Esophagus muscularis mucosa (tissue), 4 donors: ENCODE measurements around the gene STARD8. TPM values are rescaled to one million over a fixed set of nuclear protein-coding genes. Genes with fewer than 3 reads are reported as not detected.

Experiments
- DNase-seq: peaks from one replicate; pipeline ENCODE4 v3.0.0-alpha.2; 2017; ENCODE audit errors: extremely low spot score
- H3K27ac ChIP-seq, 4 donors: fragments of 200-600 bp; sonication (generic); replicated peaks in 1 of 4; 1 replicate in 3 of 4; 2 replicates in 1 of 4; pipeline ENCODE4 v1.5.1; 2016 to 2019; ENCODE audit warnings: mild to moderate bottlenecking in 1 of 4
- H3K27me3 ChIP-seq, 4 donors: fragments of 200-600 bp; sonication (generic); one replicate each; pipeline versions ENCODE4 v1.5.1 to v1.6.0; 2016 to 2019
- H3K36me3 ChIP-seq, 4 donors: fragments of 200-600 bp; sonication (generic); one replicate each; pipeline ENCODE4 v1.5.1; 2016 to 2019
- H3K4me1 ChIP-seq, 4 donors: fragments of 200-600 bp; sonication (generic); one replicate each; pipeline ENCODE4 v1.5.1; 2016 to 2019
- H3K4me3 ChIP-seq, 4 donors: fragments of 200-600 bp; sonication (generic); 1 replicate in 2 of 4; 2 replicates in 2 of 4; pipeline ENCODE4 v1.5.1; 2016 to 2019; ENCODE audit warnings: mild to moderate bottlenecking in 4 of 4, moderate library complexity in 1 of 4
- H3K9me3 ChIP-seq, 4 donors: fragments of 200-600 bp; sonication (generic); 1 replicate in 3 of 4; 2 replicates in 1 of 4; pipeline ENCODE4 v1.5.1; 2016 to 2019
- EP300 ChIP-seq: sonication (generic); formaldehyde crosslinking; IDR thresholded peaks from one replicate; pipeline ENCODE4 v1.6.1; 2017; ENCODE audit warnings: antibody characterized with exemption
- POLR2A ChIP-seq: fragments of 450-650 bp; IDR thresholded peaks from one replicate; pipeline ENCODE4 v1.6.1; 2017; ENCODE audit warnings: antibody characterized with exemption, moderate library complexity, mild to moderate bottlenecking, low read depth
- POLR2AphosphoS5 ChIP-seq, 2 donors: sonication (generic); formaldehyde crosslinking; IDR thresholded peaks; one replicate each; pipeline ENCODE4 v1.6.1; 2017; ENCODE audit warnings: antibody characterized with exemption in 2 of 2
- WGBS: methylation state at CpG from one replicate; pipeline ENCODE4 v1.1.5; 2018; 5-methylcytosine and 5-hydroxymethylcytosine counted together
- intact Hi-C: fragments of 100-400 bp; cut with DNase I; formaldehyde crosslinking; loops from one replicate; pipeline ENCODE4 v1.15.1; 2023
- total RNA-seq, 4 donors: library from RNA; depleted of rRNA; stranded (reverse); fragments of >200 nt; gene quantifications; one replicate each; pipeline versions ENCODE4 v1.1.0 to v1.2.1, GENCODE V29; 2016
- TF ChIP-seq, protein P1 (sequence below), 3 experiments: fragments of 200-600 bp in 2 of 3; fragments of 450-650 bp in 1 of 3; sonication (generic) in 2 of 3; IDR thresholded peaks; one replicate each; pipeline ENCODE4 v1.5.1; 2017 to 2019; ENCODE audit warnings: antibody characterized with exemption in 3 of 3, mild to moderate bottlenecking in 2 of 3, moderate library complexity in 1 of 3

The STARD8 gene
- total RNA-seq, 4 donors from 2014 or later, result 11.2 to 20.4 (median 11.4) TPM

DNA sequence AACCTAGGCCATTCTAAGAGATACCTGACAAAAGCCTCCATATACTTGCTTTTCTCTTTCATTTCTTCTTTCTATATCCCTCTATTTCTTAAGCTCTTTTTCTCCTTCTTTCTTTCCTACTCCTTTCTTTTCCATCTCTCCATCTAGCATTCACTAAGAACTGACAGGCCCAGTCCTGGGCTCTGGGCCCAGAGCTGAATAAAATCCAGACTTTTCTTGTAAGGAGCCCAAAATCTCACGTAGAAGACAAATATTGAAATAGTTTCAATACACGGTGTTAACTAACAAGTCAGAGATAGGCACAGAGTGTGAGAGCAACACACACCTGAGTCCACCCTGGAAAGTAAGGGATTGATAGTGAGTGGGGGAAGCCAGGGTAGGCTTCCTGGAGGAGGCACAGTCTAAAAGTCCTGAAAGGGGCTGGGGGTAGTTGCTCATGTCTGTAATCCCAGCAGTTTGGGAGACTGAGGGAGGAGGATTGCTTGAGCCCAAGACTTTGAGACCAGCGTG is 108.2 kb downstream of the STARD8 start:
- 47% methylated on average over 3 of the region's 3 CpGs for WGBS
- peaks cover 0 to 52% (median 33%) of the 10 kb centered on the region in 4 donors for H3K4me1 ChIP-seq
- H3K36me3 ChIP-seq, result no peaks in the 10 kb centered on the region
- H3K27ac ChIP-seq, result peak overlapping the region in 3 of 4 donors; percentile 36 to 71 (median 50)
- DNase-seq, result no peak
- no peaks in the 10 kb centered on the region for H3K27me3 ChIP-seq
- TF ChIP-seq EP300 (no peak), POLR2A (no peak), POLR2AphosphoS5 (IDR thresholded peaks at IDR 0.05) (no peak)
- TF ChIP-seq, protein P1, sequence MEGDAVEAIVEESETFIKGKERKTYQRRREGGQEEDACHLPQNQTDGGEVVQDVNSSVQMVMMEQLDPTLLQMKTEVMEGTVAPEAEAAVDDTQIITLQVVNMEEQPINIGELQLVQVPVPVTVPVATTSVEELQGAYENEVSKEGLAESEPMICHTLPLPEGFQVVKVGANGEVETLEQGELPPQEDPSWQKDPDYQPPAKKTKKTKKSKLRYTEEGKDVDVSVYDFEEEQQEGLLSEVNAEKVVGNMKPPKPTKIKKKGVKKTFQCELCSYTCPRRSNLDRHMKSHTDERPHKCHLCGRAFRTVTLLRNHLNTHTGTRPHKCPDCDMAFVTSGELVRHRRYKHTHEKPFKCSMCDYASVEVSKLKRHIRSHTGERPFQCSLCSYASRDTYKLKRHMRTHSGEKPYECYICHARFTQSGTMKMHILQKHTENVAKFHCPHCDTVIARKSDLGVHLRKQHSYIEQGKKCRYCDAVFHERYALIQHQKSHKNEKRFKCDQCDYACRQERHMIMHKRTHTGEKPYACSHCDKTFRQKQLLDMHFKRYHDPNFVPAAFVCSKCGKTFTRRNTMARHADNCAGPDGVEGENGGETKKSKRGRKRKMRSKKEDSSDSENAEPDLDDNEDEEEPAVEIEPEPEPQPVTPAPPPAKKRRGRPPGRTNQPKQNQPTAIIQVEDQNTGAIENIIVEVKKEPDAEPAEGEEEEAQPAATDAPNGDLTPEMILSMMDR (IDR thresholded peaks at IDR 0.05), result no peak
- intact Hi-C loops, result no loop called here
- H3K9me3 ChIP-seq, result no peaks in the 10 kb centered on the region
- no peak overlapping the region for H3K4me3 ChIP-seq

DNA sequence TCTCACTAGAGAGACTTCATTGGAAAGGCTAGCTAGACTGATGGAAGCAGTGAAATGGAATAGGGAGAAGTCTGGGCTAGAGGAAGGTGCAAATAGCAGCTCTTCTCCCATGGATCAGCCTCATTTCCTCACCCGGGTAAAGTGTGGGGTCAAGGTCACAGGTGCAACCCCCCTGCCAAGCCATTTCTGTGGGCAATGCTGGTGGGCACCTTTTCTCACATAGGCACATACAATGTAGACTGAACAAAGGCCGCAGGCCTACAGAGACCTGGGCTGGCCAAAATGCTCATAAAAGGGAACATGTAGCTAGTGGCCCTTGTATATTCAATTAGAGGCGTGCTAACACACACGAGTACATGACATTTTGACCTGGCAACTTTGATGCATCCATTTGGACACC is 109.9 kb downstream of the STARD8 start:
- peaks cover under 1 to 69% (median 49%) of the 10 kb centered on the region in 4 donors for H3K4me1 ChIP-seq

DNA sequence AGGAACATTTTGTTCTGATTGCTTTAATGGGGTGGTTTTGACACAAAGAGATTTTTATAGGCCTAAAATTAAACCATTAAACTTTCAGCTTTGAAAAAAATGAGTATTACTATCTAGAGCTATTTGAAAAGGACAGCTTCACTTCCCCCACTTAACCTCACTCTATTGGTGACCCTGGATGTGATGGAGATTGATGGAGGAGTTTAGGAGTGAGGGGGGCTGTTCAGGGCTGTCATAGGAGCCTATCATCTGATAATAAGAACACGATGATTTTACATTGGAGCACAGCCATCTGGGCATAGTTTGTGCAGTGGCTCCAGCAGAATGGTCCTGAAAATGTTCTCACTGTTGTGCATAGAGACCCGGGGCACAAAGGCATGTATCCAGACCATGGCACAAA is 110.3 kb downstream of the STARD8 start:
- intact Hi-C loops, result no loop called here
- DNase-seq, result no peak
- WGBS, result 50% methylated on average over 2 of the region's 2 CpGs
- peak overlapping the region in 2 of 4 donors; percentile 26 to 54 for H3K27ac ChIP-seq
- H3K36me3 ChIP-seq, result no peaks in the 10 kb centered on the region
- no peak overlapping the region for H3K4me3 ChIP-seq
- no peaks in the 10 kb centered on the region for H3K27me3 ChIP-seq
- H3K9me3 ChIP-seq, result no peaks in the 10 kb centered on the region
- TF ChIP-seq POLR2A (no peak), POLR2AphosphoS5 (IDR thresholded peaks at IDR 0.05) (no peak), EP300 (no peak)
- TF ChIP-seq, protein P1 (IDR thresholded peaks at IDR 0.05), result no peak
- H3K4me1 ChIP-seq, result peaks cover 3 to 73% (median 51%) of the 10 kb centered on the region in 4 donors

More for the DNA sequence above, 109.9 kb downstream of the STARD8 start:
- 60% methylated on average over 4 of the region's 4 CpGs for WGBS
- TF ChIP-seq POLR2A (no peak), POLR2AphosphoS5 (IDR thresholded peaks at IDR 0.05) (no peak), EP300 (no peak)
- TF ChIP-seq, protein P1 (IDR thresholded peaks at IDR 0.05), result no peak
- Histone ChIP-seq H3K27me3 (no peaks in the 10 kb centered on the region), H3K9me3 (no peaks in the 10 kb centered on the region), H3K36me3 (no peaks in the 10 kb centered on the region), H3K4me3 (no peak overlapping the region), H3K27ac (peak overlapping the region in 3 of 4 donors; percentile 36 to 71 (median 59))
- intact Hi-C loops, result no loop called here
- DNase-seq, result no peak

DNA sequence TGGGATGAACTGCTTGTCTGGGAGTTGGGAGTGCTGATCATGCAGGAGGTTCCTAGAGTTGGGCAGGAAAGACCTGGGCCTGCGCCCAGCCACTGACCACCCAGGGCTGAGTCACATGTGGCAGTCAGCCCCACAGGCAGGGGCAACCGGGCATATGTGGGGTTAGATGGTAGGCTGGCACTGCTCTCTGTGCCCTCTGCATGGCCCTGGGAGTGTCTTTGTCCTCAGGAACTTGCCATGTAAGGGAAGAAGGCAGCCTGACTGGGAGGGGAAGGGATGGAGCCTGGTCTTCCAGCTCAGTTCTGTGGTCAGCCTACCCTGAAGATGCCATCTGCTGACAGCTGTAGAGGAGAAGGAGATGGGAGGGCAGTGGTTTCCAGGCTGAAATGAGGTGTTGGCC is 111.2 kb downstream of the STARD8 start:
- 85% methylated on average over 2 of the region's 2 CpGs for WGBS
- DNase-seq, result no peak
- no peak overlapping the region for H3K4me3 ChIP-seq
- intact Hi-C loops, result no loop called here
- peak overlapping the region in 1 of 4 donors; percentile 54 for H3K27ac ChIP-seq
- H3K36me3 ChIP-seq, result no peaks in the 10 kb centered on the region
- no peak for TF ChIP-seq EP300
- TF ChIP-seq, protein P1 (IDR thresholded peaks at IDR 0.05), result no peak
- no peak for TF ChIP-seq POLR2A
- TF ChIP-seq POLR2AphosphoS5 (IDR thresholded peaks at IDR 0.05), result no peak
- no peaks in the 10 kb centered on the region for H3K9me3 ChIP-seq
- peaks cover 3 to 82% (median 53%) of the 10 kb centered on the region in 4 donors for H3K4me1 ChIP-seq
- no peaks in the 10 kb centered on the region for H3K27me3 ChIP-seq

DNA sequence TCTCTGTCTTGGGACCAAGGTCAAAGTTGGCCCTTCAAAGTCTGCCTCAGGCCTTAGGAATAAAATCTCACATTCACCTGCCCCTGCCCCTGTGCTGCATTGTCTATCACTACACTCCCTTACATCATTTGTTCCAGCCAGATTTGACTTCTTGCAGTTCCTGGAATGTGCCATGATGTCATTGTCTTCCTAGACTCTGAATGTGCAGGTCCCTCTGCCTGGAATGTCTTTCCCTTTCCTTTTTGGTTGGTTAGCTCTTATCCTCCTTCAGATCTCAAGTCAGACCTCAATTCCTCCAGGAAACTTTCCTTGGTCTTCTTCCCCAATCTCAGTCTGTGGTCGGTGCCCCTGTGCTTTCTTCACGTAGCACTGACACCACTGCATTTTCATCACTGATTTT is 113.6 kb downstream of the STARD8 start:
- no peaks in the 10 kb centered on the region for H3K36me3 ChIP-seq
- DNase-seq, result no peak
- 69% methylated on average over 2 of the region's 2 CpGs for WGBS
- H3K9me3 ChIP-seq, result no peaks in the 10 kb centered on the region
- no peaks in the 10 kb centered on the region for H3K27me3 ChIP-seq
- intact Hi-C loops, result no loop called here
- no peak for TF ChIP-seq POLR2AphosphoS5 (IDR thresholded peaks at IDR 0.05)
- TF ChIP-seq, protein P1 (IDR thresholded peaks at IDR 0.05), result no peak
- TF ChIP-seq POLR2A, result no peak
- no peak for TF ChIP-seq EP300
- H3K4me1 ChIP-seq, result peaks cover 3 to 70% (median 42%) of the 10 kb centered on the region in 4 donors
- no peak overlapping the region for H3K4me3 ChIP-seq
- peak overlapping the region in 2 of 4 donors; percentile 55 to 61 for H3K27ac ChIP-seq
